ENCODE data around the gene SLC30A2. TPM values are rescaled to one million over a fixed set of nuclear protein-coding genes. Genes with fewer than 3 reads are reported as not detected.

SLC30A2 gene
- total and polyA plus RNA-seq, 2 experiments from 2014 or later = 0.07 TPM; not detected in 1

- DNase-seq (ENCODE audit: low spot score) = no peak
- H3K79me2 ChIP-seq (replicated peaks; ENCODE audit: insufficient read depth) = no peaks in the 10 kb centered on the region
- no peaks in the 10 kb centered on the region for H3K36me3 Mint-ChIP-seq (ENCODE audit: low read depth)
- H2AFZ ChIP-seq = no peak overlapping the region
- H3K27me3 ChIP-seq (ENCODE audit: insufficient read depth) = no peaks in the 10 kb centered on the region
- peaks cover 2% of the 10 kb centered on the region for H3K27me3 Mint-ChIP-seq (ENCODE audit: insufficient read depth, low read depth, poor library complexity)
- ATAC-seq = no peak
- no peaks in the 10 kb centered on the region for H3K9me3 Mint-ChIP-seq
- H3K4me1 Mint-ChIP-seq = peaks cover 15% of the 10 kb centered on the region
- no peak overlapping the region for H3K4me3 ChIP-seq
- H3F3A ChIP-seq (replicated peaks; ENCODE audit: low read depth) = no peaks in the 10 kb centered on the region
- H3K4me1 ChIP-seq (ENCODE audit: insufficient read depth) = peaks cover 3% of the 10 kb centered on the region; the same call in 1 of the 2 replicates
- H3K27ac ChIP-seq (ENCODE audit: low read depth) = no peak overlapping the region
- no peaks in the 10 kb centered on the region for H3K36me3 ChIP-seq (ENCODE audit: insufficient read depth)
- no peak overlapping the region for H3K27ac Mint-ChIP-seq
- no peak overlapping the region for H3K4me3 Mint-ChIP-seq
- H3K9me2 ChIP-seq (ENCODE audit: insufficient read depth) = no peaks in the 10 kb centered on the region
- no peak overlapping the region for H3K4me2 ChIP-seq
- TF ChIP-seq CTCF (conservative IDR thresholded peaks at IDR 0.05; ENCODE audit: low read depth in 2 of 2) = no peak
- TF ChIP-seq ZNF114 (CRISPR knock-in tag; IDR thresholded peaks at IDR 0.05) = no peak
- TF ChIP-seq NANOG (IDR thresholded peaks at IDR 0.05; ENCODE audit: borderline replicate concordance) = no peak
- no peak for TF ChIP-seq STAT1 (IDR thresholded peaks at IDR 0.05; ENCODE audit: unreplicated experiment)
- TF ChIP-seq ETS1 (IDR thresholded peaks at IDR 0.05) = no peak
- no peak for TF ChIP-seq POLR2AphosphoS5 (IDR thresholded peaks at IDR 0.05; ENCODE audit: low read depth)
- TF ChIP-seq EZH2phosphoT487 (IDR thresholded peaks at IDR 0.05; ENCODE audit: unreplicated experiment) = no peak
- TF ChIP-seq ZNF331 (CRISPR knock-in tag; IDR thresholded peaks at IDR 0.05; ENCODE audit: low read depth) = no peak
- no peak for TF ChIP-seq ZNF462 (CRISPR knock-in tag; IDR thresholded peaks at IDR 0.05)
- TF ChIP-seq CREB1 (CRISPR knock-in tag; IDR thresholded peaks at IDR 0.05; ENCODE audit: low read depth) = no peak
- TF ChIP-seq EZH2 (IDR thresholded peaks at IDR 0.05; ENCODE audit: low read depth, unreplicated experiment) = no peak
- no peak for TF ChIP-seq JUNB (IDR thresholded peaks at IDR 0.05; ENCODE audit: unreplicated experiment)
- no peak for TF ChIP-seq REST (IDR thresholded peaks at IDR 0.05; ENCODE audit: unreplicated experiment)
- no peaks in the 10 kb centered on the region for H4K20me1 ChIP-seq (replicated peaks; ENCODE audit: insufficient read depth)
Observed at GRCh38 chr1:26025060-26025459, 20.9 kb downstream of the SLC30A2 start.
